DOHH2 (cell line): Measurements from ENCODE around the gene TMEM184A.

Experiments
- H3F3A ChIP-seq: fragments of 200-600 bp; sonication (generic), shearing (Covaris generic); 2 replicates; pipeline ENCODE4 v1.6.0; 2016; ENCODE audit warnings: antibody characterized with exemption, mild to moderate bottlenecking; ENCODE audit not compliant: control insufficient read depth, insufficient read depth
- H3K27ac ChIP-seq: fragments of 200-600 bp; sonication (generic); 2 replicates; pipeline ENCODE4 v1.5.1; 2014; ENCODE audit warnings: low read depth, mild to moderate bottlenecking, low read length, moderate library complexity
- H3K27me3 ChIP-seq: fragments of 200-600 bp; sonication (generic); 2 replicates; pipeline ENCODE4 v1.6.1; 2014; ENCODE audit warnings: mild to moderate bottlenecking, low read length, mixed read lengths; ENCODE audit not compliant: control insufficient read depth
- H3K36me3 ChIP-seq: fragments of 200-600 bp; sonication (generic); 2 replicates; pipeline ENCODE4 v1.6.1; 2014; ENCODE audit warnings: mild to moderate bottlenecking, low read length, moderate library complexity, mixed read lengths; ENCODE audit not compliant: control insufficient read depth
- H3K4me1 ChIP-seq: fragments of 200-600 bp; sonication (generic); 2 replicates; pipeline ENCODE4 v1.6.1; 2014; ENCODE audit warnings: mild to moderate bottlenecking, low read length, mixed read lengths; ENCODE audit not compliant: control insufficient read depth
- H3K4me2 ChIP-seq: fragments of 200-600 bp; sonication (generic); 2 replicates; pipeline ENCODE4 v1.6.0; 2014; ENCODE audit warnings: mild to moderate bottlenecking, low read length, moderate library complexity
- H3K4me3 ChIP-seq: fragments of 200-600 bp; sonication (generic); 2 replicates; pipeline ENCODE4 v1.5.1; 2014; ENCODE audit warnings: mild to moderate bottlenecking, low read length, mixed read lengths
- H3K79me2 ChIP-seq: fragments of 200-600 bp; sonication (generic); 2 replicates; pipeline ENCODE4 v1.6.1; 2014; ENCODE audit warnings: mild to moderate bottlenecking, low read length, mixed read lengths; ENCODE audit not compliant: control insufficient read depth
- H3K9me2 ChIP-seq: fragments of 200-600 bp; sonication (generic); replicated peaks from 2 replicates; pipeline ENCODE4 v1.6.1; 2014; ENCODE audit warnings: mild to moderate bottlenecking, low read length, mixed read lengths; ENCODE audit not compliant: control insufficient read depth
- H3K9me3 ChIP-seq: fragments of 200-600 bp; sonication (generic); 2 replicates; pipeline ENCODE4 v1.6.1; 2014; ENCODE audit warnings: antibody characterized with exemption, low read length, mixed read lengths; ENCODE audit not compliant: control insufficient read depth, insufficient read depth
- H4K20me1 ChIP-seq: fragments of 200-600 bp; sonication (generic); 2 replicates; pipeline ENCODE4 v1.6.0; 2014; ENCODE audit warnings: low read depth, mild to moderate bottlenecking, antibody characterized with exemption, low read length, moderate library complexity; ENCODE audit not compliant: control insufficient read depth, insufficient read depth
- EZH2phosphoT487 ChIP-seq: fragments of 200-600 bp; sonication (generic); IDR thresholded peaks from 2 replicates; pipeline ENCODE4 v1.6.1; 2017; ENCODE audit warnings: borderline replicate concordance, mild to moderate bottlenecking, antibody characterized with exemption, low read length, moderate library complexity, mixed read lengths
- TF ChIP-seq, protein P1 (sequence below): fragments of 200-600 bp; sonication (generic); IDR thresholded peaks from one replicate; pipeline ENCODE4 v1.5.1; 2014; ENCODE audit warnings: antibody characterized with exemption, mild to moderate bottlenecking, low read depth, low read length; ENCODE audit not compliant: poor library complexity, severe bottlenecking

Gene TMEM184A

DNA sequence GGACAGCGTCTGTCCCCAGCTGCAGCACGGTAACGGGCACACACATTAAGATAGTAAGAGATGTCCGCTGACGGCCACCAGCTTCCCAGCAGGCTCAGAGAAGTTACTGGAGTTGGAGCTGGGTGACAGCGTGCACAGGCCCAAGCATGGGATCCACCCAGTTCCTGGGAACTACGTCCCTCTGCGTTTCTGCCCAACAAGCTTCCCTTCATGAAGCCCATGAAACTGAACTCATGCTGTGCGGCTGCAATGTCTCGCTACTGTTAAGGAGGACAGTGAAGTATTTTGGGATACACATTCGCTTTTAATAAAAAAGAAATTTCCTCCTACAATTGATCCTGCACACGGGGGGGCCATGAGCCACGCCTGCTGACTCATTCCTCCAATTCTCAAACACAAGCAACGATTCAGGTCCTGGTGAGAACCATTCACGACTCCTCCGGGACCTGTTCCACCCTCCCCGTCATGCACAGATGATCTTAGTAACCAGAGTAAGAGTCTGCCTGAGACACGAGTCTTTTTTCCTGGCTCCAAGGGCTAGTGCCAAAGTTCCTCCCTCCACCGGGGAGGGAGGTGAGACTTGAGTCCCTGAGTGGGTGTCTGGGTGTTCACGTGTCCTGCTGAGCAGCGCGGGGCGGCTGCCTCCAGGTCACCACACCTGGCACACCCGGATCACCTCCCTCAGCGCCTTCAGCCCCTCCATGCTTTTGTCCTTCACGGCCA is 11.2 kb upstream of the TMEM184A start:
- Histone ChIP-seq H4K20me1 (no peaks in the 10 kb centered on the region), H3K4me2 (peak overlapping the region; percentile 8; the same call in 1 of the 2 replicates), H3K27me3 (no peaks in the 10 kb centered on the region), H3K79me2 (peaks cover 37% of the 10 kb centered on the region), H3F3A (peaks cover 7% of the 10 kb centered on the region; the same call in 1 of the 2 replicates), H3K9me3 (no peaks in the 10 kb centered on the region), H3K9me2 (no peaks in the 10 kb centered on the region), H3K27ac (no peak overlapping the region), H3K36me3 (peaks cover 25% of the 10 kb centered on the region), H3K4me1 (peaks cover 25% of the 10 kb centered on the region), H3K4me3 (no peak overlapping the region)
- no peak for TF ChIP-seq EZH2phosphoT487
- TF ChIP-seq, protein P1, sequence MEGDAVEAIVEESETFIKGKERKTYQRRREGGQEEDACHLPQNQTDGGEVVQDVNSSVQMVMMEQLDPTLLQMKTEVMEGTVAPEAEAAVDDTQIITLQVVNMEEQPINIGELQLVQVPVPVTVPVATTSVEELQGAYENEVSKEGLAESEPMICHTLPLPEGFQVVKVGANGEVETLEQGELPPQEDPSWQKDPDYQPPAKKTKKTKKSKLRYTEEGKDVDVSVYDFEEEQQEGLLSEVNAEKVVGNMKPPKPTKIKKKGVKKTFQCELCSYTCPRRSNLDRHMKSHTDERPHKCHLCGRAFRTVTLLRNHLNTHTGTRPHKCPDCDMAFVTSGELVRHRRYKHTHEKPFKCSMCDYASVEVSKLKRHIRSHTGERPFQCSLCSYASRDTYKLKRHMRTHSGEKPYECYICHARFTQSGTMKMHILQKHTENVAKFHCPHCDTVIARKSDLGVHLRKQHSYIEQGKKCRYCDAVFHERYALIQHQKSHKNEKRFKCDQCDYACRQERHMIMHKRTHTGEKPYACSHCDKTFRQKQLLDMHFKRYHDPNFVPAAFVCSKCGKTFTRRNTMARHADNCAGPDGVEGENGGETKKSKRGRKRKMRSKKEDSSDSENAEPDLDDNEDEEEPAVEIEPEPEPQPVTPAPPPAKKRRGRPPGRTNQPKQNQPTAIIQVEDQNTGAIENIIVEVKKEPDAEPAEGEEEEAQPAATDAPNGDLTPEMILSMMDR: no peak

DNA sequence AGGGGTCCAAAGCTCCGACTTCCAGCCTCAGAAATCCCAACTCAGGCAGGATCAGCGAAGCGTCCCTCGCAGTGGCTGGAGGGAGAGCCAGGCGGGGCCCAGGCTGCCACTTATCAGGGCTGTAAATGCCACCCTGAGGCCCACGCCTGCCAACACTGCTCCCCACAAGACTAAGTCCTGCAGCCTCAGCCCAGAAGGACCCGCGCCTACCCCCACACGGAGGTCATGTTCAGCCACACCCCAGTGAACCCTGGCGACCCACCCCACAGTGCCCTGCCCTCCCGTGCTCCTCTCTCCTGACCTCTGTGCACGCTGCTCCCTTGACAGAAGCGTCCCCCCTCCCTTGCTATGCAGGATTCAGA is 10.7 kb upstream of the TMEM184A start:
- Histone ChIP-seq H3K27ac (no peak overlapping the region), H3K9me3 (no peaks in the 10 kb centered on the region), H3F3A (0 out of 2 replicates have a peak, but pooled peaks cover 4% of the 10 kb centered on the region), H3K4me2 (no peak overlapping the region), H3K4me3 (no peak overlapping the region), H3K36me3 (peaks cover 25% of the 10 kb centered on the region), H3K79me2 (peaks cover 37% of the 10 kb centered on the region), H3K9me2 (no peaks in the 10 kb centered on the region), H4K20me1 (no peaks in the 10 kb centered on the region), H3K27me3 (no peaks in the 10 kb centered on the region), H3K4me1 (peaks cover 20% of the 10 kb centered on the region)
- TF ChIP-seq, protein P1: no peak
- no peak for TF ChIP-seq EZH2phosphoT487

DNA sequence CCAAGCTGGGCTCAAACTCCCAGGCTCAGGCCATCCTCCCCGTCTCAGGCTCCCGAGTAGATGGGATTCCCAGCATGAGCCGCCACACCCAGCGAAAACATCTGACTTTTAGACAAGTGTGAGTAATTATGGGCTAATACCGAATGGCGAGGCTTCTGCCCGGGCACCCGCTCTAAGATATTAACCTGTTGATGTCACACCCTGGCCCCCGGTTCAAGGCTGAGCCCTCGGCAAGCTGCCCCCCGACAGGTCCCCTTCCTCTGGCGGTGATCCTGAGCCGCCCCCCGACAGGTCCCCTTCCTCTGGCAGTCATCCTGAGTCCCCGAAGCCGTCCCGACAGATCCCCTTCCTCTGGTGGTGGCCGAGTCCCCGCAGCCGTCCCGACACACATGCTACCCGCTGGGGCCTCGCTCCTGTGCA is 8.6 kb upstream of the TMEM184A start:
- Histone ChIP-seq H3K79me2 (peaks cover 22% of the 10 kb centered on the region), H3K4me3 (no peak overlapping the region), H3K9me2 (no peaks in the 10 kb centered on the region), H3K36me3 (peaks cover 25% of the 10 kb centered on the region), H3K27me3 (no peaks in the 10 kb centered on the region), H3K9me3 (no peaks in the 10 kb centered on the region), H3F3A (0 out of 2 replicates have a peak, but pooled peaks cover 4% of the 10 kb centered on the region), H4K20me1 (no peaks in the 10 kb centered on the region), H3K4me1 (peaks cover 10% of the 10 kb centered on the region), H3K27ac (no peak overlapping the region), H3K4me2 (no peak overlapping the region)
- TF ChIP-seq, protein P1: no peak
- no peak for TF ChIP-seq EZH2phosphoT487
